GM19372 (cell line): ENCODE measurements around the gene MSMP.

Experiments
- ATAC-seq: cut with Tn5 transposase; IDR thresholded peaks from one replicate; pipeline ENCODE4 v1.9.1; 2021; ENCODE audit warnings: mild to moderate bottlenecking, low read depth, moderate library complexity; ENCODE audit not compliant: unreplicated experiment

Gene MSMP

DNA sequence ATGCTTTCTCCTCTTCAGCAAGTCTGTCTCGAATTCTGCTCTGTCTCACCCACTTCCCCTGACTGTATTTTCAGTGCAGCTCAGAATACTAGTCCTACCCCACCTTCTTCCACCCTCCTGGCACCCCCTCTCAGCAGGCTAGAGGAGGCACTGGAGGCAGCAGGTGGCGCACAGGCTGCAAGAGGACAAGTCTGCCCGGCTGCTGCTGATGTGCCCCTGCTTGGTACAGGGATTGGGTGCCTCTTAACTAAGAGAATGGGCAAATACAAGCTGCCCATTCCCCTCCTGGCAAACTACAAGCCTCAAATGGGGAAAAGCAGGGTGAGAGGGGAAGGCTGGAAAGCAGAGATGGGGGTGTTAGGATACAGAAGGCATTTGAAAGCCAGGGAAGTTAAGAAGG, 27.1 kb downstream of the MSMP start:
- no peak for ATAC-seq

DNA sequence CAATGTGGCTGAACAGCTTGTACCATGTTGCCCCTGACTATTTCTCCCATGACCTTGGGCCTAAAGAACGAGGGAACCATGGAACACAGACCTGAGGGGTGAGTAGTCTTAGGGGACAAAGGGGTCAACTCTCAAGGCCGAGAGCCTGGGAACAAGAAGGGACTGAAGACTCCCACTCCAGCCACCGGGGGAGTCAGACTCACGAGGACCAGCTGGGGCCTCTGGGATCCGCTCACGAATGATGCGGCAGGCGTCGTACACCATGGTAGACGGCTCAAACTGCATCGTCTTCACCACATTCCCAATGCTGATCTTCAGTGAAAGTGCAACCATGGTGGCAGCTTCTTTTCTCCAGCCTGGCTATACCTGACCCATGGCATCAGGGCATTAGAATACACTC, 28.7 kb downstream of the MSMP start:
- no peak for ATAC-seq

DNA sequence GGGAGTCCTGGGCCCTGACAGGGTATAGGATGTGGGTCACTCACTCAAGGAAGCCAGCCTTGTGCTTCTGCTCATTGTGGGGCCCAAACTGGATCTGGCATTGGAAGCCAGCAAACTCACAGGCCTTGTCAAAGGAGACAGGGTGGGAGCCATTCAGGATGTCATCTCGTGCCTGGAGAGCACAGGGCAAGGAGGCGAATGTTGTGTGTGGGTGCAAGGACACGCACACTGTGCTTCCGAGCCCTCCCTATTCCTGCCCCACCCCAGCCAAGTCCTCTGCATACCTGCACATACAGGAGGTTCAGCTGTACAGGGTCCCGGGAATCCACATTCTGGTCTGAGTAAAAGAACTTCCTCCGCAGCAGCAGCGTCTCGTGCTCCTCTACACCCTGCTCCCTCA, 30.2 kb downstream of the MSMP start:
- ATAC-seq: no peak

DNA sequence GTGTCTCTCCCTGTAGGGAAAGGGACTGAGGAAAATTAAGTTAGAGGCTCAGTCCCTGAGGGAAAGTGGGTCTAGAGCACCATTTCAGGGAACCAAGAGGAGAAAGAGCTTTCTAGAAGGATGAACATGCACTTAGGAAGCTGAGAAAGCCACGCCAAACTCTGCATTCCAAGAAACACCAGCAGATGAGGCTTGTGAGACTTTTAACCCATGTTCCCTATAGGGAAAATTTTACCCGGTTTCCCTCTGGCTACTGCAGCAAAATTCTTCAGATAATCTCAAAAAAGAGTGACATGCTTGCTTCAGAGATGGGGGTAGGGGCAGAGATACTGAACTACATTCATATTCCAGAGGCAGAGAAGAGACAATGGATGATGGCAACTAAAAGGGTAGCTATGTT, 30.6 kb downstream of the MSMP start:
- ATAC-seq: no peak

DNA sequence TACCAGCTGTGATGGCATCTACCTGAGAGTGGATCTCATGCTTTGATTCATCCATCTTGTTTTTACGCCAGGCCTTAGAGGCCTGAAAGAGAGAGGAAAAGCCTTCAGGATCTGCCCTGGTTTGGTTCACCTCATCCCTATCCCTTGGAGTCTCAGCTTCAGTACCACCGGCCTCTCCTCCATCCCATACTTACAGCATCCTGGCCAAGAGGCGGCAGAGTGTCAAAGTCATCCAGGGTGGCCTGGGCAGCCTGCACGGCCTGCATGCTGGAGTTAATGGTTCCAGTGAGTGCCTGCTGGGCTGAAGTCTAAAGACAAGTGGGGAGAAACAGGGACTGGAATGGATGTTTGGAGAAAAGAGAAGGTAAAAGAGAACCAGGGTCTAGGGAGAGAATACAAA, 34.5 kb downstream of the MSMP start:
- ATAC-seq: no peak

DNA sequence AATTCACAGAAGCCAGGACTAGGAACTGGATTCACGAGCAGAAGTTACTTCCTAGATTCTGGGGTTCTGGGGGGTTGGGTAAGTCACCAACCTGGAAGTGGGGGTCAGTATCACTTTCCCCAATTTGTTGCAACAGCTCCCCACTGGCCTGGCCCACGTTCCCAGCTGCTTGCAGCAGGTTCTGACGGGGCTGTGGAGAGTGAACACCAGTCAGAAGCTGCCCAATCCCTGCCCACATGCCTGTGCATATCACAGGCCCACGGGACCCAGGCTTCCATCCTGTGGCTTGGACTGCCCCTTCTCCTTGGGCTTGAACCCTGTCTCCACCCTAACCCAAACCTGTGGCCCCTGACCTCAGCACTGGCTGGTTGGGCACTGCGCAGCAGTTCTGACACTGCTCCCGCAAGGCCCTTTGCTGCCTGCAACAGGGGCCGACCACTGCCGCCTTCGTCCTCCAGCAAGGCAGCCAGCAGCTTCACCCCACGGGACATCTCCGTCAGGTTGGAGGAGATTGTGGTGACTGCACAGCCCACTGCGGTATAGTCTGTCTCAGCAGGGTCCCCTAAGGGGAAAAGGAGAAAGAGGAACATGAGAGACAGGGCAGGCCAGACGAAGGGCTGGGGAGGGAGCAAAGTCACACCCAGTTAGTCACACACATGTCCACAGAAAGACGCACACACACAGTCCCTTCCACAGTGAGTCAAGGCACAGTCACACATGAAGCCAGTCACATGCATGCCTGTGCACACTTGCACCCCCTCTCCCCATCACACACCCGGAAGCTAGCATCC, 35.2 kb downstream of the MSMP start:
- ATAC-seq: no peak

DNA sequence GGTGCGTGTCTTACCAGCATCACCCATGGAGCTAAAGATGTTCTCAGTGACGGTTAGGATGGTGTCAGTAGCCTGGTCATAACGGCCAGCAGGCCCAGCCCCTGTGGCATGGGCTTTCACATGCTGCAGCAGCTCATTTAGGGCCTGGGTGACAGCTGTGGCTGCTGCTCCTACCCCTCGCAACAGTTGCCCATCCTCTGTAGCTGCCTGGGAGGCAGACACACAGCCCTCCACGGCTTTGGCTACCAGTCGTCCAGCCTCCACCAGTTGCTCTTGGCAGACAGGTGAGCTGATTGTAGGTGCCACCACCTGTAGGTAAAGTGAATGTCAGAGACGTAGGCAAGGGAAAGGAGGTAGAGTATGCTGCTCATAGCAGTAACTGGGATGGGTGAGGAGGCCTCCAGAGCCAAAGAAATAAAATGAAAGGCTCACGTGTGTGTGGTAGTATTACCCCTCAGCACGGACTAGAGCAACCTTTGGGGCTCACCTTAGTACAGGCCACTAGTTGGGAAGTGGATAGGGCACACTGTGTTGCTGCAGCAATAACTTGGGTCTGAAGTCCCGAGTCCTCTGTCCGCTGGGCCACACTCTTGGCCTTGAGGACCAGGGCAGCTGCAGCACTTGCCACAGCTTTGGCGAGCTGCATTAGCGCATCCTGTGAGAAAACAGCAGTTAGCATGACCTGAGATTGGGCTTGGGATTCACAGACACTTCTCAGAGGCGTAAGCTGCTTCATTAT, 36.8 kb downstream of the MSMP start:
- no peak for ATAC-seq

DNA sequence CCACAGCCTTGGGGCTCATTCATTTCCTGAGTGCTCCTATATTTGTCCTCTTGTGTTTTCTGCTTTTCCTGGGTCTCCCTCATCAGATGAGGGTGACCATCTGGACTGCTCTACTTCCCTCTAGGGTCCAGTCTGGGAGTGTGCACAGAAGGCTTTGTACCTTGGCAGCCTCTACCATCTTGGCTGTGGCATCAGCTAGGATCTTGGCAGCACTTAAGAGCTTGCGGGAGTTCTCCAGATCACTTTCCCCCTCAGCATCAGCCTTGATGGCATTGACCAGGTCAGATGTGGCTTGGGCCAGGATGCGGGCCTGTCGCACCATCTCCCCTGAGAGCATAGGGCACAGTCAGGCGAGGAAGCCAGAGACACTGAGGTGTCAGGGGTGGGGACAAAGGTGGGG, 37.8 kb downstream of the MSMP start:
- no peak for ATAC-seq

DNA sequence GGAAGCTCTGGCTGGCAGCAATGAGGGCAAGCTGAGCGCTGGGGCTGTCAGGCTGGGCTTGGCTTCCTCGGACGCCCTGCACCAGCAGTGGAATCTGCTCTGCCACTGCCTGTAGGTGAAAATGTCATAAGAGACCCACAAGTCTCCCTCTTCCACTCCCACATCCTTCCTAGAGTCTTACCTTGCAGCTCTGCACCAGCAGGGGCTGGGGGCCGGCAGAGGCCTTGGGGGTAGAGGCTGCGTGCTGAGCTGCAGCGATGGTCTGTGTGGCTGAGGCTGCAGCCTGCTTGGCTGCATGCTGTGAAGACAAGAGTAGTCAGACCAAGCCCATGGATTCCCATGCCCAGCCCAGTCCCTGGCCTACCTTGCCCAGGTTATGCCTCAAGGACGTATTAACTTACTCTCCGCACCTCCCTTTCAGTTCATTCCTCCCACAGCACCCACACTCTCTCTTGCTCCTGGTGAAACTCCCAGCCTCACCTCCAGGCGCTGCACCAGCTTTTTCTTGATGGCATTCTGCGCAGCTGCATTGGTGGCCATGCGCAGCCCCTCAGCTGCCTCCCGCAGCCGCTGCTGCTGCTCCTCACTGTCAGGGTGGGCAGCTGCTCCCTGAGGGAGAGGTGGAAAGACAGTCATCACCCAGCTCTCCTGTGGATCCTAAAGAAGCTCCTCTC, 39.4 kb downstream of the MSMP start:
- no peak for ATAC-seq

DNA sequence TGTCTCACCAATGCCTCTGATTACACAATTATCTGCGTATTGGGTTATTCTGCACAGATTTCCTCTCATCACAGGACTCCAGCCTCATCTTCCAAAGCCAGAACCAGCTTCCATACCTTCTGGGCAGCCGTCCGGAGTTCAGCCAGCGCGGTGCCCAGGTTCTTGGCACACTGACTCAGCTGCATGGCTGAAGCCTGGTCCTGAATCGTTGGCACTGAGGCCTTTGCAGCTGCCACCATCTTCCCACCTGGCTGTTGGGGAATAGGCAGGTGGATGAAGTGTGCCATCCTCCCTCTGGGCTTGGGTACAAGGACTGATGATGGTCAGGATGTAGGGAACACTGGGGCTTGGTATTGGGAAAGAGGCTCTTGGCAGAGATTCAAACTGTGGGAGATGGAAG, 40.0 kb downstream of the MSMP start:
- ATAC-seq: no peak

DNA sequence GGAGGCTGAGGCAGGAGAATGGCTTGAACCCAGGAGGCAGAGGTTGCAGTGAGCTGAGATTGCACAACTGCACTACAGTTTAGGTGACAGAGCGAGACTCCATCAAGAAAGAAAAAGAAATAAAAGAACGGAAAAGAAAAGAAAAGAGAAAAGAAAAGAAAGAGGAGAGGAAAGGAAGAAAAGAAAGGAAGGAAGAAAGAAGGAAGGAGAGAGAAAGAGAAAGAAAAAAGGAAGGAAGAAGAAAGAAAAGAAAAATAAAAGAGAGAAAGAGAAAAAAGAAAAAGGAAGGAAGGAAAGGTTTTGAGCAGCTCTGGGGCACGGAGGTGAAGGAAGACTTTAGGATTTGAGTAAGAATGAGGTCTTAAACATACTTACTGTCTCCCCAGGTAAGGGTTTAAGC, 40.5 kb downstream of the MSMP start:
- ATAC-seq: no peak

DNA sequence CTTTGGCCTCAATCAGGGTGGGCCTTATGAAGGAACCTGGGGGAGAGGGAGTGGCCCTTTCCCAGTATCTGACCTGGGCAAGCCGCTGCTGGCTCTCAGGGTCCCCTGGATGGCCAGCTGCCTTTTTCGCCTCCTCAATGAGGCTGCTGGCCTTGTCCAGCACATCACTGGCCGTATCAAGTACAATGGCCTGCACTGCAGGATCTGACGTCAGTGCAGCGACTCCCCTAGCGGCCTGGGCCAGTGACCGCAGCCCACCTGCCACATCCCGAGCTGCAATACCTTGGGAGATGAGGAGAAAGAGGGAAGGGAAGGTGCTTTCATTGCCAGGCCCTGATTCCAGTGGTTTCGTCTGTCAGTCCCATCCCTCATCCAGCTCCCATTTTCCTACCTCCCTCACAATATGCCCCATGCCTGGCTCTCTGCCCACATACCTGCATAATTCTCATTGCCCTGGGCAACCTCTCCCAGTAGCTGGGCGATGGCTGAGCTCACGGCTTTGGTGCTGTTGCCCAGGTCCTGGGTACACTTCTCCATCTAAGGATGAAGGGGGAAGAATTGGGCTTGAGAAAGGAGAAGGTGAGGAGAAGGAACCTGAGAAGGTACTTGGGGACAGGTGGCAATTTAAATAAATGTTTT, 41.2 kb downstream of the MSMP start:
- ATAC-seq: no peak

DNA sequence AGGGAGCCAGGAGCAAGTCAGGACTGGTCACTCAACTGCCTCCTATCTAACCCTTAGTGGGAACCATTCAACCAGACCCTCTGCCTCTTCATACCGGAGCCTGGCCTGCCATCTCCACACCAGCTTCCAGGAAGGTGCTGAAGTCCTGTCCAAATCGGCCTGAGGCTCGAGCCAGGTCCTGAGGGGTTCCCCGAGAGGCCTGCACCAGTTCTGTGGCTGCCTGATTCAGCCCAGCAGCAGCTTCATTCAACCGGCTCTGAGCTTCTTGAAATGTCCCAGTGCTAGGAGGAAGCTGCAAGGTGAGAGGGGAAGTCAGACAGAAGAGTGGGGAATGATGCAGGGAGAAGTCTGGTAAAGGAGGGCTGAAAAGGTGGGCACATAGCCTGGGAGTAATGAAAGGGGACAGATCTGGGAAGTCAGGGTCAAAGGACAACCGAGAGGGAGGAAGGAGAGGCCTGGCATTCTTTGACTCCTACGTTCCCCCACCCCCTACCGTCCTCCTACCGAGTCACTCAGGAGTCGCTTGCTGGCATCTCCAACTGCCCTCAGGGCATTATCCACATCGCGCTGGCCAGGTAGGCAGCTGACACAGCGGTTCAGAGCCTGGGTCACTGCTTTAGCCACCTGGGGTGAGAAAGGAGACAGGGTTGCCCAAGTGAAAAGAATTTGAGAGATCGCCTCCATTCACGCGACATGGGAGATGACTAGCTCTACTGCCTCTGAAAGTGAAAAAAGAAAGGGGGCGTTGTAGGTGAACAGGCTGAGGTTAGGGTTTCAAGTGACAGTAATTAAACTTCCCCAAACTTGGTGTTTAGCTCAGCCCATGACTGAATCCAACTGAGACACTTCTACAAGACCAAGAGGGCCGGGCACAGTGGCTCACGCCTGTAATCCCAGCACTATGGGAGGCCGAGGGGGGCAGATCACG, 42.3 kb downstream of the MSMP start:
- no peak for ATAC-seq

DNA sequence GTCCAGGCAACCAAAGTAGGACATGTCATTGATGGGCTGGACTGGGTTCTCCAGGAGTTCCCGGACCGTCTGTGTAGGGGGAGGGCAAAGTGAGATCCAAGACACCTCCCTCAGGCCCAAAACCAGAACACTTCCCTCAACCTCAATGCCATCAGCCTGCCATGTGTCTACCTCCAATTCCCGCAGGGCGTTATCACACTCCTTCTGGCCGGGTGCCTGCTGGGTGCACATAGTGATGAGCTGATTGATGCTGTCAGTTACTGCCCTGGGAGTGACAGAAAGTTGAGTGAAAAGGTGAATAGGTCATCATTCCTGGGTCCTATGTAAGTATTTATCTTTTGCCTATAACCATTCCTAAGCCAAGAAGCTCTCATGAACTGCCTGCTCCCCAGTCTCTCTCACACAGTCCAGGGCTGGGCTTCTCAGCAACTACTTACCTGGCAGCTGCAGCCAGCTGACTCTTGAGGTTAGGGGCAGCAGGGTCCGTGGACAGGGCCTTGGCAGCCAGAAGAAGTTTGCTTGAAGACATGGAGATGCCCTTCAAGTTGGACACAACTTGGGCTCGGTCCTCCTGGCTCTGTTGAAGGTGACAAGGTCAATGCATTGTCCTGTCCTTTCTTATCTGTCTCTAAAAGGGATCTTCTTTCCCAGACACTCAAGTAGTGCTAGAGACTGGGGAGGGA, 43.1 kb downstream of the MSMP start:
- ATAC-seq: no peak

DNA sequence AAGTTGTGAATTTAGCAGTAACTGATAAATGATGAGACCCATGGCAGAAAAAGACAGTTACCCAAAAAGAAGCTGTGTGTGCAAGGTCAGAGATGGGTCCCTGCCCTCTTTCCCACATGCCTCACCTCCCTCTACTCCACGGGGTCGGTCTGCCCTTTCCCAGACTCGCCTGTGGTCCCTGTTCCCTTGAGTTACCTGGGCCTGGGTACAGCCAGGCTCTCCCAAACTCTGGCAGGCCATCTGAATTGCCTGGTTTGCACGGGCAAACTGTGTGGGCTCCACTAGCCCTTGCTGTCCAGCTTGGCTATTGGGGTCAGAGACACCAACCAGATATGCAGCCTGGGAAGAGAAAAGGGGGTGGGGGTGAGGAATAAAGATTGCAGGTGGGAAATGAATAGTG, 45.9 kb downstream of the MSMP start:
- no peak for ATAC-seq

DNA sequence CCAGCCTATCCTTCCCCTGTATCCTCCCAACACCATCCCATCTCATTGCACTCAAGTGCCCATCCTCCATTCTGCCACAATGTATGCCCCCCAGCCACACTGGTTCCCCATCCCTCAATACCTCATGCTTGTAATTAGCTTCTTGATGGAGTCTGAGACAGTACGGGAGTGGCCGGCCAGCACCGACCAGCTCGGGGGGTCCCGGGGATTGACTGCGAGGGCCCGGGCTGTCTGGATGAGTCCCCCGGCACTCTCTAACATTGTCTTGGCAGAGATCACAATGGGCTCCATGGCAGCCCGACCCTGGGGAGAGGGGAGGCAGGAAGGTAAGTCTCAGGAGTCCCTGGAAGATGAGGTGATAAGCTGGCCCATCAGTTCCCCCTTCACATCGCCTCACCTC, 47.1 kb downstream of the MSMP start:
- ATAC-seq: no peak

DNA sequence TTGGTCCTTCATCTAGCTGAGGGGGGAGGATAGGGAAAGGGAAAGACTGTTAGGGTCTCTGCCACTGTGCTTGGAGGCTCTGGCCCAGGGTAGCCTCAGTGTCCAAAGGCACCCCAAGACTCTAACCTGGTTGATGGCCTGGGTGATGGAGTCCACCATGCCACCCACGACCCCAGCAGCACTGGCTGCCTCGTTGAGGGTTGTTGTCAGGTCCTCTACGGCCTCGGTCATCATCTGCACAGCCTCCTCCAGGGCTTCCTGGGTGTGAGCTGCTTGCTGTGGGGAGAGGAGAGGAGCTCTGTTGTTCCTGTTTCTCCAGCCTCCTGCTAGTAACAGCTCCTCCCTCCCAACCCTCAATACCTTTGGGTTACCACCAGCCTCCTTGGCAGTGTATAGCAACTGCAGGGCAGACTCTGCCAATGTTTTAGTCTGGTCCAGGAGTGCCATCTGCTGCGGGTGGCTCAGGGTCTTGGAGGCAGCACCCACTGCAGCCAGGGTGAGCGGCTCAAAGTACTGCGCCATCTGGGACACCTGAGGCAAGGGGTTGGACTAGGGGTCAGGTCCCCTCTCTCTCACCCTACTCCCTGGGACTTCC, 48.1 kb downstream of the MSMP start:
- ATAC-seq: no peak

DNA sequence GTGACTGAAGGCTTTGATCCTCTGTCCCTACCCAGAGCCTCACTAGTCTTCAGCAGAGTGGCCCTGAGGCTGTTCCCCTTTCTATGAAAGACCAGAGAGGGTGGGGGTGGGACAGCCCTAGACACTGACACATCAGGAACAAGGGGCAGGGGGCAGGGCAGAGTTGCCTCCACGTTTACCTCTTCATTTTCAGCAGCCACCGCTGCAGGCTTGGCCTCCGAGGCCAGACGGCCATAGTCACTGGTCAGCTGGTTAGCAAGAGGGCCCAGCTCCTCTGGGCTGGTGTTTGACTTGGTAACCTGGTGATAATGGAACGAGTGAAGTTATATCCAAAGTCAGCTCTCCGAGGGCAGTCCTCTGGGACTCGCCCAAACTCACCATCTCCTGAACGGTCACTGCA, 48.7 kb downstream of the MSMP start:
- no peak for ATAC-seq
